ENCODE measurements around the gene ZBTB37. TPM values are rescaled to one million over a fixed set of nuclear protein-coding genes. Genes with fewer than 3 reads are reported as not detected.
A peak's percentile ranks its signal among the peaks of the same experiment; 100 is the strongest.

The ZBTB37 gene
- 7.9 and 16.2 TPM in 2 replicates for total RNA-seq
- 1.8 and 3.0 TPM in 2 replicates for polyA plus RNA-seq

- TF ChIP-seq, protein P1, sequence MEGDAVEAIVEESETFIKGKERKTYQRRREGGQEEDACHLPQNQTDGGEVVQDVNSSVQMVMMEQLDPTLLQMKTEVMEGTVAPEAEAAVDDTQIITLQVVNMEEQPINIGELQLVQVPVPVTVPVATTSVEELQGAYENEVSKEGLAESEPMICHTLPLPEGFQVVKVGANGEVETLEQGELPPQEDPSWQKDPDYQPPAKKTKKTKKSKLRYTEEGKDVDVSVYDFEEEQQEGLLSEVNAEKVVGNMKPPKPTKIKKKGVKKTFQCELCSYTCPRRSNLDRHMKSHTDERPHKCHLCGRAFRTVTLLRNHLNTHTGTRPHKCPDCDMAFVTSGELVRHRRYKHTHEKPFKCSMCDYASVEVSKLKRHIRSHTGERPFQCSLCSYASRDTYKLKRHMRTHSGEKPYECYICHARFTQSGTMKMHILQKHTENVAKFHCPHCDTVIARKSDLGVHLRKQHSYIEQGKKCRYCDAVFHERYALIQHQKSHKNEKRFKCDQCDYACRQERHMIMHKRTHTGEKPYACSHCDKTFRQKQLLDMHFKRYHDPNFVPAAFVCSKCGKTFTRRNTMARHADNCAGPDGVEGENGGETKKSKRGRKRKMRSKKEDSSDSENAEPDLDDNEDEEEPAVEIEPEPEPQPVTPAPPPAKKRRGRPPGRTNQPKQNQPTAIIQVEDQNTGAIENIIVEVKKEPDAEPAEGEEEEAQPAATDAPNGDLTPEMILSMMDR (IDR thresholded peaks at IDR 0.05; ENCODE audit: low read depth, low read length), result no peak
- peaks cover 19% of the 10 kb centered on the region for H3K4me1 ChIP-seq (ENCODE audit: low read depth)
- peaks cover 38% of the 10 kb centered on the region for H3K36me3 ChIP-seq
- DNase-seq (ENCODE audit: low read depth in 1 of 2, low spot score in 1 of 2), result peak; percentile 41 to 93
- H3K4me3 ChIP-seq, result peak within 1 kb of the TSS; percentile 55
- H3K27me3 ChIP-seq, result no peaks in the 10 kb centered on the region
- no peaks in the 10 kb centered on the region for H3K9me3 ChIP-seq (ENCODE audit: low read depth)
- peak within 1 kb of the TSS; percentile 82 for H3K27ac ChIP-seq
Measured at GRCh38 chr1:173868266-173869020, at the start of gene ZBTB37. Gene ZBTB37, plus strand, starts transcription at chr1:173868380. Its CDS starts 1,846 bp downstream, at chr1:173870226.

- TF ChIP-seq, protein P1 (IDR thresholded peaks at IDR 0.05; ENCODE audit: low read depth, low read length), result no peak
- H3K36me3 ChIP-seq, result no peaks in the 10 kb centered on the region
- H3K9me3 ChIP-seq (ENCODE audit: low read depth), result no peaks in the 10 kb centered on the region
- H3K4me3 ChIP-seq, result no peak overlapping the region
- no peaks in the 10 kb centered on the region for H3K27me3 ChIP-seq
- peaks cover 6% of the 10 kb centered on the region for H3K4me1 ChIP-seq (ENCODE audit: low read depth)
- no peak overlapping the region for H3K27ac ChIP-seq
- DNase-seq (ENCODE audit: low read depth in 1 of 2, low spot score in 1 of 2), result no peak
Measured at GRCh38 chr1:173818459-173818858, 49.7 kb upstream of the ZBTB37 start.

DNA sequence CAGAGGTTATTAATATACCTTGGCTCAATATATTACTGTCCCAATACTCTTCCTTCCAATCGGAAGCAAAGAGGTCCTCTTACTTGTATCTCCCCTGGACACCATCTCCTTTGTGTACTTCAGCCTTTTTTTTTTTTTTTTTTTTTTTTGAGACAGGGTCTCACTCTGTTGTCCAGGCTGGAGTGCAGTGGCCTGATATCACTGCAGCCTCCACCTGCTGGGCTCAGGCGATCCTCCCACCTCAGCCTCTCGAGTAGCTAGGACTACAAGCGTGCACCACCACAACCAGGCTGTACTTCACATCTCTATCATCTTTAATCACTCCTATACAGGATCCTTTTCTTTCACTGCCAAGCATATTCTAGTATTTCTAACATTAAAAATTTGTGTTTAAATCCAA is 46.5 kb upstream of the ZBTB37 start:
- Histone ChIP-seq H3K4me3 (no peak overlapping the region), H3K4me1 (ENCODE audit: low read depth) (peaks cover 8% of the 10 kb centered on the region)
- TF ChIP-seq, protein P1 (IDR thresholded peaks at IDR 0.05; ENCODE audit: low read depth, low read length), result no peak

DNA sequence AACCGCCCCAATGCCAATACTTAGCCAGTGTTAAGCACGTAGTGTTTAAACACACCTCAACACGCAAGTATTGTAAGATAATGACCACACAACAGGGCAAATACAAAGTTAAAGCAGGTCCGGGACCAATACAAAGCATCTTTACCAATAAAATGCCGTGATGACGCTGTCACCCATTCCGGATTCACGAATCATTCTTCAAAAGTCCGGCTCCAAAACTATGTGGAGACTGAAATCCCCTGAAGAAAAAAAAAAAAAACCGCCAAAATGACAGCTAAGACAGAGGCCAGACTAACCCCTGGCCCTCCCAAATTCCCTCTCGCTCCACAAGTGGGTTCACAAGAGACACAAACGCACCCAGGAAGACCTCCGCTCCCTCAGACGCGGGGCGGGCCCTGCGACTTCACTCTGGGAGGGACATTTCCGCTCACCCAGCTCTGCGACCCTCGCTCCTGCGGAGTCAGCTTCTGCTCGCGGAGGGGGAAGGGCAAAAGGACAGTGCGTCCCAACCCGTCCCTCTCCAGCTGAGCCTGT is 44.3 kb upstream of the ZBTB37 start:
- peaks cover 8% of the 10 kb centered on the region for H3K4me1 ChIP-seq (ENCODE audit: low read depth)
- H3K9me3 ChIP-seq (ENCODE audit: low read depth), result no peaks in the 10 kb centered on the region
- H3K27ac ChIP-seq, result peak overlapping the region; percentile 97
- H3K4me3 ChIP-seq, result peak overlapping the region; percentile 54
- TF ChIP-seq, protein P1 (IDR thresholded peaks at IDR 0.05; ENCODE audit: low read depth, low read length), result no peak
- peak in 1 of 2 donors; percentile 1 for DNase-seq (ENCODE audit: low read depth in 1 of 2, low spot score in 1 of 2)
- no peaks in the 10 kb centered on the region for H3K36me3 ChIP-seq
- H3K27me3 ChIP-seq, result no peaks in the 10 kb centered on the region

More for the DNA sequence above, 46.5 kb upstream of the ZBTB37 start:
- H3K27ac ChIP-seq, result no peak overlapping the region
- no peaks in the 10 kb centered on the region for H3K27me3 ChIP-seq
- DNase-seq (ENCODE audit: low read depth in 1 of 2, low spot score in 1 of 2), result no peak
- no peaks in the 10 kb centered on the region for H3K36me3 ChIP-seq
- no peaks in the 10 kb centered on the region for H3K9me3 ChIP-seq (ENCODE audit: low read depth)

GRCh38 chr1:173824315-173825081 is 43.7 kb upstream of the ZBTB37 start, which contains the start of the genes CENPL and DARS2:
Gene CENPL, minus strand, starts transcription at chr1:173824883. Its CDS starts 13,584 bp downstream, at chr1:173811299.
Gene DARS2, plus strand, starts transcription at chr1:173824673. Its CDS starts 557 bp downstream, at chr1:173825230.
- DNase-seq (ENCODE audit: low read depth in 1 of 2, low spot score in 1 of 2), result peak; percentile 97 to 99
- Histone ChIP-seq H3K27ac (peak within 1 kb of the TSS; percentile 97), H3K9me3 (ENCODE audit: low read depth) (no peaks in the 10 kb centered on the region), H3K4me1 (ENCODE audit: low read depth) (peaks cover 8% of the 10 kb centered on the region), H3K36me3 (no peaks in the 10 kb centered on the region), H3K4me3 (peak within 1 kb of the TSS; percentile 54), H3K27me3 (no peaks in the 10 kb centered on the region)
- TF ChIP-seq, protein P1 (IDR thresholded peaks at IDR 0.05; ENCODE audit: low read depth, low read length), result no peak

All from cardiac muscle cell (in vitro differentiated cells and primary cell).